GM18867 (cell line): ENCODE results near the gene FAM156A.
"Not testable (repeated sequence)": the region's sequence is repeated elsewhere in the genome, so short reads cannot be mapped to it uniquely, and the experiment has no call there.

Source experiments
- ATAC-seq: cut with Tn5 transposase; IDR thresholded peaks from one replicate; pipeline ENCODE4 v1.9.1; 2021; ENCODE audit warnings: mild to moderate bottlenecking, moderate library complexity; ENCODE audit not compliant: unreplicated experiment

Gene FAM156A

DNA sequence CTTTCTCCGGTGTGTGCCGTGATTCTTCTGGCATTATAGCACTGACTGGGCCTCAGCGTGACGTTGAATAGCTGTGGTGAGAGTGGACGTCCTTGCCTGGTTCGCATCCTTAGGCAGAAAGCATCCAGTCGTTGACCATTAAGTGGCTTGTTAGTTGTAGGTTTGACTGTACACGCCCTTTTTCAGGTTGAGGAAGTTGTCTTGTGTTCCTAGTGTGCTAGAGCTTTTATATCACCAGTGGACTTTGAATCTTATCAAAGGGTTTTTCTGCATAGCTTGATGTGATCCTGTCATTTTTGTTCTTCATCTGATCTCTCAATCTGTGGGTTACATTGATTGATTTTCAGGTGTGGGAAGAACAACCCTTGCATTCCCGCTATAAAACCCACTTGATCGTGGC lies 52.8 kb downstream of the FAM156A start:
- ATAC-seq, result not testable (repeated sequence)
